SK-MEL-5 (cell line): Measurements from ENCODE around the gene KSR1. TPM values are rescaled to one million over a fixed set of nuclear protein-coding genes. Genes with fewer than 3 reads are reported as not detected.
"Not testable (repeated sequence)": the region's sequence is repeated elsewhere in the genome, so short reads cannot be mapped to it uniquely, and the experiment has no call there.

Source experiments
- DNase-seq: peaks from one replicate; pipeline ENCODE4 v3.0.0-alpha.2; 2016; ENCODE audit warnings: low read depth, low spot score
- in situ Hi-C: cut with HindIII; loops from 2 replicates; pipeline ENCODE4 v1.10.0; 2016; ENCODE audit warnings: low sequenced_read_pairs, high pct_unique_total_duplicates, low pct_unique_long_range_greater_than_20kb
- small RNA-seq, 2 experiments: library from RNA; depleted of rRNA; stranded (forward); fragments of <200 nt; gene quantifications; one replicate each; pipeline ENCODE3, GENCODE V24; 2014
- total RNA-seq: library from RNA; depleted of rRNA; stranded (reverse); fragments of >200 nt; shearing (Covaris generic); gene quantifications from 2 replicates; pipeline ENCODE4 v1.2.3, GENCODE V29; 2014; rRNA removed

Gene KSR1
- total RNA-seq, 1 experiment from 2014 or later = 4.4 TPM

DNA sequence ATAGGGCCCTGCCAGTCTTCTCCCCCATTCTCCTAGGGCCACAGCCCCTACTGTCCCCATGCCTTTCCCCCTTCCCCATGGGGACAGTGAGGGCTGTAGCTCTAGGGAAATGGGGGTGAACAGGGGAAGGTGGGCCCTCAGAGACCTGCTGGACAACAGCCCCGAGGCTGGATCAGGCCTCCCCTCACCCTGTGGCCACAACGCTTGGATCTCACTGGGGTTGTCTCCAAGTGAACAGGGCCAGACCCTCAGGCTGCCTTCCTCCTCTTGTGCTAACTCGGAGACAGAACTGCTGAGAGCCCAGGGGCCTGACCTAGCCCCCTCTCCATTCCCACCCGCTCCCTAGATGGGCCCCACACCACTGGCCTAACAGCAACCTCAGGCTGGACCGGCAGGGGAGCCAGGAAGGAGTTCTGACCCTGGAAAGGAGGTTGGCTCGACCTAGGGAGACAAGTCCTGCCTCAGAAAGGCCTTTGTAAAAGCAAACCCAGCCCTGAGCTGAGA, 215.8 kb downstream of the KSR1 start:
- DNase-seq, in situ Hi-C loops: not testable (repeated sequence)

DNA sequence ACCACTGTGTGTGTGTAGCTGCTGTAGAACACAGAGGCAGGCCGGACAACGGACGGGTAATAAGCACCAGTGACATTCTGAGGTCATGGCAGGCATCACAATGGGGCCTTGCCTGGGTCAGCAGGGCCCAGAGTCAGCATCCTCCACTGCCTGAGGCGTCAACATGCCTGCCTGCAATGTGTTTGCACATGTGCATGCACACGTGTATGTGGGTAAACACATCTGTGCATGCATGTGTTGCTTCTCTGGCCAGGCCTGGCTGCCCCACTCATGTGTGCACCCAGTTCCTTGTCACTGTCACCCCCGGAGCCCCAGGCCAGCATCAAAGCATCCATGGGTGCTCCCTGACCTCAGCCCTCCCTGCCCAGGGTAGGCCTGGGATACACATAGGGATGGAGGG, 218.1 kb downstream of the KSR1 start:
- in situ Hi-C loops = no loop called here
- DNase-seq = no peak

Small RNAs within 50 kb of the gene (small RNA-seq; reads per million reads assigned to genes)
- gene AC015688.5 = 0 reads per million in 2 experiments

Other genes with a start within 250 kb of the KSR1 start
- gene WSB1, start 162.3 kb upstream of the KSR1 start, total RNA-seq = 88.0 and 95.3 TPM in 2 replicates
- not detected in 2 replicates for gene LGALS9, start 174.7 kb downstream of the KSR1 start, total RNA-seq